NCI-H2171 (cell line): ENCODE data around the gene SAFB.
"Not testable (repeated sequence)": the region's sequence is repeated elsewhere in the genome, so short reads cannot be mapped to it uniquely, and the experiment has no call there.

Experiments
- DNase-seq: peaks from one replicate; lab custom pipeline; 2025; lab: John Stamatoyannopoulos, UW

Gene SAFB

GRCh38 chr19:5684694-5685430, 62.0 kb downstream of the SAFB start:
- DNase-seq = no peak

GRCh38 chr19:5686326-5686646, 63.4 kb downstream of the SAFB start:
- no peak for DNase-seq

GRCh38 chr19:5686647-5687359, 63.9 kb downstream of the SAFB start:
- peak; percentile 88 for DNase-seq

- DNase-seq = no peak
These were observed 64.7 kb downstream of the SAFB start for GRCh38 chr19:5687360-5688198.

GRCh38 chr19:5688262-5688881, 65.5 kb downstream of the SAFB start:
- DNase-seq = not testable (repeated sequence)

- DNase-seq = peak; percentile 95
These were observed 67.5 kb downstream of the SAFB start, which contains the start of gene RPL36 for GRCh38 chr19:5690125-5690954. TSS of gene RPL36 (plus strand) at chr19:5690295. CDS start at chr19:5690508, 213 bp downstream.

- peak; percentile 20 for DNase-seq
These were observed 68.3 kb downstream of the SAFB start for GRCh38 chr19:5690955-5691821.

GRCh38 chr19:5691822-5692722, 69.2 kb downstream of the SAFB start:
- DNase-seq = no peak

- no peak for DNase-seq
These were observed 69.9 kb downstream of the SAFB start for GRCh38 chr19:5692723-5693194.

- DNase-seq = no peak
These were observed 70.6 kb downstream of the SAFB start for GRCh38 chr19:5693195-5694166.

GRCh38 chr19:5694167-5694955, 71.5 kb downstream of the SAFB start:
- no peak for DNase-seq

- no peak for DNase-seq
These were observed 72.2 kb downstream of the SAFB start for GRCh38 chr19:5694956-5695648.

- DNase-seq = no peak
These were observed 72.8 kb downstream of the SAFB start for GRCh38 chr19:5695649-5696195.

- no peak for DNase-seq
These were observed 73.5 kb downstream of the SAFB start for GRCh38 chr19:5696196-5697021.
